Measurements from ENCODE around the gene SPOP.

DNA sequence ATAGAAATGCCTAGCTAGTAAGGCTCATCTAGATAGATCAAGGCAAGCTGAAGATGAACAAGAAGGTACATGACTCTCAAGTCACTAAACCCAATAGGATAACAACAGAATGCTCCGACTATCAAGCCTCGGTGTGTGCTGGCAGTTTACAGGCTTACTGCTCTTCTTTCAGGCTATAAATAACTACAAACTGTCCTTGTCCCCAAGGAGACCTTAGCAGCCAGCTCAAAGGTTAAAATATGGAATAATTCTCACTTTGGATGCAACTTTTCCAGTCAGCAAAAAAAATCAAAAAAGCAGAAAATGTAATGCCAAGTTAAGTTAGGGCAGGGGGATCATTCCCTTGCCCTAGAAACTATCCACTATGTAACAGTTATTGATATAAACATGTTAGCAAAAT lies 44.6 kb downstream of the SPOP start:
- TF ChIP-seq POLR2A (IDR thresholded peaks at IDR 0.05; ENCODE audit: low read depth, low read length) = no peak
- no peak for TF ChIP-seq POLR2AphosphoS5 (IDR thresholded peaks at IDR 0.05; ENCODE audit: low read depth, low read length)
- no peak for TF ChIP-seq TAF1 (IDR thresholded peaks at IDR 0.05; ENCODE audit: borderline replicate concordance, low read depth, low read length)

All from GM12892 (cell line).